Neural crest cell (in vitro differentiated cells): ENCODE data around the gene NCOA5. TPM values are rescaled to one million over a fixed set of nuclear protein-coding genes. Genes with fewer than 3 reads are reported as not detected.

ENCODE experiments used
- DNase-seq: peaks from one replicate; pipeline ENCODE4 v3.0.0; 2021; ENCODE audit warnings: low read depth, mixed read lengths, low spot score
- H3K27ac Mint-ChIP-seq: one replicate; pipeline ENCODE4 v1.8.0; 2021; ENCODE audit warnings: mild to moderate bottlenecking, mixed read lengths; ENCODE audit not compliant: unreplicated experiment
- H3K27me3 Mint-ChIP-seq: 2 replicates; pipeline ENCODE4 v1.8.0; 2021; ENCODE audit warnings: low read depth, mild to moderate bottlenecking, mixed read lengths
- H3K36me3 Mint-ChIP-seq: 2 replicates; pipeline ENCODE4 v1.8.0; 2021; ENCODE audit warnings: low read depth, mild to moderate bottlenecking, mixed read lengths
- H3K4me1 Mint-ChIP-seq: 2 replicates; pipeline ENCODE4 v1.8.0; 2021; ENCODE audit warnings: mixed read lengths
- H3K4me3 Mint-ChIP-seq: one replicate; pipeline ENCODE4 v1.8.0; 2021; ENCODE audit warnings: mild to moderate bottlenecking, mixed read lengths
- H3K9me3 Mint-ChIP-seq: 2 replicates; pipeline ENCODE4 v1.8.0; 2021; ENCODE audit warnings: mixed read lengths
- total RNA-seq: library from RNA; stranded (reverse); gene quantifications from 2 replicates; pipeline ENCODE4 v1.2.1, GENCODE V29; 2021
- TF ChIP-seq, protein P1 (sequence below): fragments of 200-600 bp; sonication (generic); conservative IDR thresholded peaks from 2 replicates; pipeline ENCODE4 v1.5.0; 2021; ENCODE audit warnings: antibody characterized with exemption, mild to moderate bottlenecking

Gene NCOA5
- total RNA-seq, 1 donor from 2014 or later = 69.5 TPM

- Mint-ChIP-seq H3K4me1 (no peaks in the 10 kb centered on the region), H3K27ac (no peak overlapping the region), H3K4me3 (no peak overlapping the region), H3K27me3 (peaks cover 69% of the 10 kb centered on the region), H3K9me3 (no peaks in the 10 kb centered on the region), H3K36me3 (no peaks in the 10 kb centered on the region)
- TF ChIP-seq, protein P1, sequence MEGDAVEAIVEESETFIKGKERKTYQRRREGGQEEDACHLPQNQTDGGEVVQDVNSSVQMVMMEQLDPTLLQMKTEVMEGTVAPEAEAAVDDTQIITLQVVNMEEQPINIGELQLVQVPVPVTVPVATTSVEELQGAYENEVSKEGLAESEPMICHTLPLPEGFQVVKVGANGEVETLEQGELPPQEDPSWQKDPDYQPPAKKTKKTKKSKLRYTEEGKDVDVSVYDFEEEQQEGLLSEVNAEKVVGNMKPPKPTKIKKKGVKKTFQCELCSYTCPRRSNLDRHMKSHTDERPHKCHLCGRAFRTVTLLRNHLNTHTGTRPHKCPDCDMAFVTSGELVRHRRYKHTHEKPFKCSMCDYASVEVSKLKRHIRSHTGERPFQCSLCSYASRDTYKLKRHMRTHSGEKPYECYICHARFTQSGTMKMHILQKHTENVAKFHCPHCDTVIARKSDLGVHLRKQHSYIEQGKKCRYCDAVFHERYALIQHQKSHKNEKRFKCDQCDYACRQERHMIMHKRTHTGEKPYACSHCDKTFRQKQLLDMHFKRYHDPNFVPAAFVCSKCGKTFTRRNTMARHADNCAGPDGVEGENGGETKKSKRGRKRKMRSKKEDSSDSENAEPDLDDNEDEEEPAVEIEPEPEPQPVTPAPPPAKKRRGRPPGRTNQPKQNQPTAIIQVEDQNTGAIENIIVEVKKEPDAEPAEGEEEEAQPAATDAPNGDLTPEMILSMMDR = no peak
- DNase-seq = no peak
Measured at GRCh38 chr20:46046588-46047310, 43.0 kb downstream of the NCOA5 start.

DNA sequence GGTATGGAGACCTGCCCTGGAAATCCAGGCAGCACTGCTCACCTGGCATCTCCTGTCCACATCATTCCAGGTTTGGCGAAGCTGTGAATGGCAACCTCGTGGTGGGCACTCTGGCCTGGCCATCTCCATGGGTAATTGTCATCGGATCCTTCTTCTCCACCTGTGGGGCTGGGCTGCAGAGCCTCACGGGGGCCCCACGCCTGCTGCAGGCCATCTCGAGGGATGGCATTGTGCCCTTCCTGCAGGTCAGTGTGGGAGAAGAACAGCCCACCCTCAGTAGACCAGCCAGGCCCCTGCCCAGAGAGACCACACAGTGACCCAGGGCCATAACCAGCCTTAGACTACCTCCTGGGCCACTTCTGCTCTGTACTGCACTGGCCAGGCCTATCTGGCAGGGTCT lies 44.9 kb downstream of the NCOA5 start:
- H3K27ac Mint-ChIP-seq = no peak overlapping the region
- no peaks in the 10 kb centered on the region for H3K9me3 Mint-ChIP-seq
- no peak overlapping the region for H3K4me3 Mint-ChIP-seq
- TF ChIP-seq, protein P1 = no peak
- peaks cover 74% of the 10 kb centered on the region for H3K27me3 Mint-ChIP-seq
- DNase-seq = no peak
- no peaks in the 10 kb centered on the region for H3K36me3 Mint-ChIP-seq
- H3K4me1 Mint-ChIP-seq = no peaks in the 10 kb centered on the region

- H3K27ac Mint-ChIP-seq = no peak overlapping the region
- no peak for DNase-seq
- H3K36me3 Mint-ChIP-seq = no peaks in the 10 kb centered on the region
- peaks cover 71% of the 10 kb centered on the region for H3K27me3 Mint-ChIP-seq
- no peaks in the 10 kb centered on the region for H3K9me3 Mint-ChIP-seq
- no peaks in the 10 kb centered on the region for H3K4me1 Mint-ChIP-seq
- H3K4me3 Mint-ChIP-seq = no peak overlapping the region
- TF ChIP-seq, protein P1 = no peak
Measured at GRCh38 chr20:46043556-46043955, 46.2 kb downstream of the NCOA5 start.

- TF ChIP-seq, protein P1 = no peak
- Mint-ChIP-seq H3K9me3 (no peaks in the 10 kb centered on the region), H3K4me1 (no peaks in the 10 kb centered on the region), H3K36me3 (no peaks in the 10 kb centered on the region), H3K4me3 (no peak overlapping the region), H3K27me3 (peaks cover 78% of the 10 kb centered on the region), H3K27ac (no peak overlapping the region)
- peak; percentile 80 for DNase-seq
Measured at GRCh38 chr20:46040902-46041535, 48.7 kb downstream of the NCOA5 start.

DNA sequence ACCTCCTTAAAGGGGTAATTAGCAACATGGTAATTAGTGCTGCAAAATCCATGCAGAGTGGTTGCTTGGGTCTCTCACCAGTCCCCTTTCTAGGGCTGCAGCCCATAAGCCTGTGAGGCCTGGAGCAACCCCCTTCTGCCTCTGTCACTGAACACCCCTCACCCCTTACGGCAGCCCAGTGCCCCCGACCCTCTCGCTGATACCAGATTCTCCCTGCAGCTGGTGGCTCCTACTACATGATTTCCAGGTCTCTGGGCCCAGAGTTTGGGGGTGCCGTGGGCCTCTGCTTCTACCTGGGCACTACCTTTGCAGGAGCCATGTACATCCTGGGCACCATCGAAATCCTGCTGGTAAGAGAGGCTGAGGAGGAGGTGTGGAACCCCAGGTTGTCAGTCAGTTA lies 52.7 kb downstream of the NCOA5 start:
- H3K27ac Mint-ChIP-seq = no peak overlapping the region
- H3K4me3 Mint-ChIP-seq = no peak overlapping the region
- no peaks in the 10 kb centered on the region for H3K4me1 Mint-ChIP-seq
- TF ChIP-seq, protein P1 = no peak
- no peak for DNase-seq
- H3K9me3 Mint-ChIP-seq = no peaks in the 10 kb centered on the region
- H3K36me3 Mint-ChIP-seq = no peaks in the 10 kb centered on the region
- H3K27me3 Mint-ChIP-seq = peaks cover 89% of the 10 kb centered on the region
